ENCODE measurements around the gene ADAM10. TPM values are rescaled to one million over a fixed set of nuclear protein-coding genes. Genes with fewer than 3 reads are reported as not detected.
A peak's percentile ranks its signal among the peaks of the same experiment; 100 is the strongest.

The ADAM10 gene
- total RNA-seq, 1 donor from 2014 or later = 48.1 TPM

- Histone ChIP-seq H3K36me3 (no peaks in the 10 kb centered on the region), H3K4me1 (peaks cover 13% of the 10 kb centered on the region), H3K9me3 (no peaks in the 10 kb centered on the region), H3K4me3 (no peak overlapping the region), H3K27me3 (no peaks in the 10 kb centered on the region), H3K27ac (no peak overlapping the region)
- TF ChIP-seq POLR2AphosphoS5 (IDR thresholded peaks at IDR 0.05; ENCODE audit: insufficient read depth in 1 of 2, low read depth in 1 of 2) = no peak
- intact Hi-C loops (cut with DNase I) = no loop called here
- peak in 1 of 2 donors; percentile 64 for DNase-seq (ENCODE audit: extremely low spot score in 2 of 2)
Measured at GRCh38 chr15:58546066-58546591, 203.4 kb downstream of the ADAM10 start.

- intact Hi-C loops (cut with DNase I) = no loop called here
- no peak overlapping the region for H3K27ac ChIP-seq
- peak; percentile 56 to 89 for DNase-seq (ENCODE audit: extremely low spot score in 2 of 2)
- H3K36me3 ChIP-seq = no peaks in the 10 kb centered on the region
- TF ChIP-seq CTCF (IDR thresholded peaks at IDR 0.05) (no peak), POLR2A (IDR thresholded peaks at IDR 0.05) (no peak), POLR2AphosphoS5 (IDR thresholded peaks at IDR 0.05; ENCODE audit: insufficient read depth in 1 of 2, low read depth in 1 of 2) (no peak)
- no peaks in the 10 kb centered on the region for H3K9me3 ChIP-seq
- H3K27me3 ChIP-seq = no peaks in the 10 kb centered on the region
- H3K4me3 ChIP-seq = no peak overlapping the region
- peaks cover 7% of the 10 kb centered on the region for H3K4me1 ChIP-seq
Measured at GRCh38 chr15:58545307-58546065, 204.0 kb downstream of the ADAM10 start.

GRCh38 chr15:58544756-58545155, 204.8 kb downstream of the ADAM10 start:
- peaks cover 7% of the 10 kb centered on the region for H3K4me1 ChIP-seq
- no peaks in the 10 kb centered on the region for H3K36me3 ChIP-seq
- TF ChIP-seq CTCF (IDR thresholded peaks at IDR 0.05) = no peak
- no peak for TF ChIP-seq POLR2AphosphoS5 (IDR thresholded peaks at IDR 0.05; ENCODE audit: insufficient read depth in 1 of 2, low read depth in 1 of 2)
- TF ChIP-seq POLR2A (IDR thresholded peaks at IDR 0.05) = no peak
- no peaks in the 10 kb centered on the region for H3K27me3 ChIP-seq
- no peak for DNase-seq (ENCODE audit: extremely low spot score in 2 of 2)
- H3K4me3 ChIP-seq = no peak overlapping the region
- intact Hi-C loops (cut with DNase I) = no loop called here
- no peak overlapping the region for H3K27ac ChIP-seq
- H3K9me3 ChIP-seq = no peaks in the 10 kb centered on the region

- no peaks in the 10 kb centered on the region for H3K27me3 ChIP-seq
- no peak overlapping the region for H3K27ac ChIP-seq
- no peak overlapping the region for H3K4me3 ChIP-seq
- H3K36me3 ChIP-seq = no peaks in the 10 kb centered on the region
- no peak for TF ChIP-seq CTCF (IDR thresholded peaks at IDR 0.05)
- TF ChIP-seq POLR2AphosphoS5 (IDR thresholded peaks at IDR 0.05; ENCODE audit: insufficient read depth in 1 of 2, low read depth in 1 of 2) = no peak
- no peak for TF ChIP-seq POLR2A (IDR thresholded peaks at IDR 0.05)
- no peaks in the 10 kb centered on the region for H3K9me3 ChIP-seq
- intact Hi-C loops (cut with DNase I) = no loop called here
- DNase-seq (ENCODE audit: extremely low spot score in 2 of 2) = no peak
- H3K4me1 ChIP-seq = peaks cover 6% of the 10 kb centered on the region
Measured at GRCh38 chr15:58543664-58544335, 205.7 kb downstream of the ADAM10 start.

- Histone ChIP-seq H3K36me3 (no peaks in the 10 kb centered on the region), H3K9me3 (no peaks in the 10 kb centered on the region), H3K27me3 (no peaks in the 10 kb centered on the region), H3K4me1 (no peaks in the 10 kb centered on the region), H3K27ac (no peak overlapping the region), H3K4me3 (no peak overlapping the region)
- no peak for TF ChIP-seq POLR2AphosphoS5 (IDR thresholded peaks at IDR 0.05; ENCODE audit: insufficient read depth in 1 of 2, low read depth in 1 of 2)
- TF ChIP-seq CTCF (IDR thresholded peaks at IDR 0.05) = no peak
- TF ChIP-seq POLR2A (IDR thresholded peaks at IDR 0.05) = no peak
- DNase-seq (ENCODE audit: extremely low spot score in 2 of 2) = no peak
- intact Hi-C loops (cut with DNase I) = no loop called here
Measured at GRCh38 chr15:58541410-58542087, 208.0 kb downstream of the ADAM10 start.
